Uterus (tissue), 4 donors: Measurements from ENCODE around the gene SLC9A5. TPM values are rescaled to one million over a fixed set of nuclear protein-coding genes. Genes with fewer than 3 reads are reported as not detected.

ENCODE experiments used
- DNase-seq, 2 donors: peaks; one replicate each; pipeline ENCODE4 v3.0.0-alpha.2; 2019 to 2020
- H3K27ac ChIP-seq, 2 donors: fragments of 200-600 bp; sonication (generic); 1 replicate in 1 of 2; 2 replicates in 1 of 2; pipeline ENCODE4 v1.5.1; 2016 to 2018
- H3K27me3 ChIP-seq, 2 donors: fragments of 200-600 bp; sonication (generic); one replicate each; pipeline ENCODE4 v1.5.1; 2018 to 2019; ENCODE audit warnings: control low read depth in 1 of 2
- H3K36me3 ChIP-seq, 2 donors: fragments of 200-600 bp; sonication (generic); one replicate each; pipeline ENCODE4 v1.5.1; 2019; ENCODE audit warnings: control low read depth in 1 of 2
- H3K4me1 ChIP-seq, 2 donors: fragments of 200-600 bp; sonication (generic); one replicate each; pipeline ENCODE4 v1.5.1; 2018 to 2019; ENCODE audit warnings: control low read depth in 1 of 2
- H3K4me3 ChIP-seq, 2 donors: fragments of 200-600 bp; sonication (generic); 1 replicate in 1 of 2; 2 replicates in 1 of 2; pipeline ENCODE4 v1.5.1; 2018 to 2019; ENCODE audit warnings: mild to moderate bottlenecking in 1 of 2
- H3K9me3 ChIP-seq, 2 donors: fragments of 200-600 bp; sonication (generic); one replicate each; pipeline ENCODE4 v1.5.1; 2019; ENCODE audit warnings: control low read depth in 1 of 2
- POLR2A ChIP-seq, 2 donors: fragments of 450-650 bp; IDR thresholded peaks; one replicate each; pipeline ENCODE4 v1.6.1; 2016; ENCODE audit warnings: antibody characterized with exemption in 2 of 2, mild to moderate bottlenecking in 1 of 2, moderate library complexity in 1 of 2
- intact Hi-C: fragments of 100-400 bp; cut with DNase I; formaldehyde crosslinking; loops from one replicate; pipeline ENCODE4 v1.15.1; 2023; ENCODE audit warnings: low total_unique reads
- total RNA-seq, 4 donors: library from RNA; depleted of rRNA in 3 of 4; stranded (reverse); fragments of >200 nt in 3 of 4; gene quantifications; one replicate each; pipeline versions ENCODE4 v1.1.0 to v1.2.4, GENCODE V29; 2014 to 2023
- TF ChIP-seq, protein P1 (sequence below), 4 experiments: fragments of 200-600 bp in 2 of 4; fragments of 450-650 bp in 2 of 4; sonication (generic) in 2 of 4; IDR thresholded peaks; one replicate each; pipeline ENCODE4 v1.5.1; 2016 to 2019; ENCODE audit warnings: antibody characterized with exemption in 4 of 4, mild to moderate bottlenecking in 2 of 4, moderate library complexity in 1 of 4
- donor health status: DM: yes; HTN: yes; CAD: no.

Gene SLC9A5
- total RNA-seq, 4 donors from 2014 or later = 0.55 to 1.9 (median 1.3) TPM; not detected in 1

GRCh38 chr16:67243481-67243880, 5.3 kb upstream of the SLC9A5 start:
- Histone ChIP-seq H3K36me3 (no peaks in the 10 kb centered on the region), H3K27me3 (no peaks in the 10 kb centered on the region), H3K27ac (peak overlapping the region; percentile 80 to 81), H3K4me1 (peaks cover 0 to 15% of the 10 kb centered on the region in 2 donors), H3K4me3 (no peak overlapping the region), H3K9me3 (no peaks in the 10 kb centered on the region)
- no peak for TF ChIP-seq POLR2A (IDR thresholded peaks at IDR 0.05)
- TF ChIP-seq, protein P1, sequence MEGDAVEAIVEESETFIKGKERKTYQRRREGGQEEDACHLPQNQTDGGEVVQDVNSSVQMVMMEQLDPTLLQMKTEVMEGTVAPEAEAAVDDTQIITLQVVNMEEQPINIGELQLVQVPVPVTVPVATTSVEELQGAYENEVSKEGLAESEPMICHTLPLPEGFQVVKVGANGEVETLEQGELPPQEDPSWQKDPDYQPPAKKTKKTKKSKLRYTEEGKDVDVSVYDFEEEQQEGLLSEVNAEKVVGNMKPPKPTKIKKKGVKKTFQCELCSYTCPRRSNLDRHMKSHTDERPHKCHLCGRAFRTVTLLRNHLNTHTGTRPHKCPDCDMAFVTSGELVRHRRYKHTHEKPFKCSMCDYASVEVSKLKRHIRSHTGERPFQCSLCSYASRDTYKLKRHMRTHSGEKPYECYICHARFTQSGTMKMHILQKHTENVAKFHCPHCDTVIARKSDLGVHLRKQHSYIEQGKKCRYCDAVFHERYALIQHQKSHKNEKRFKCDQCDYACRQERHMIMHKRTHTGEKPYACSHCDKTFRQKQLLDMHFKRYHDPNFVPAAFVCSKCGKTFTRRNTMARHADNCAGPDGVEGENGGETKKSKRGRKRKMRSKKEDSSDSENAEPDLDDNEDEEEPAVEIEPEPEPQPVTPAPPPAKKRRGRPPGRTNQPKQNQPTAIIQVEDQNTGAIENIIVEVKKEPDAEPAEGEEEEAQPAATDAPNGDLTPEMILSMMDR (IDR thresholded peaks at IDR 0.05) = no peak
- intact Hi-C loops = no loop called here
- no peak for DNase-seq

DNA sequence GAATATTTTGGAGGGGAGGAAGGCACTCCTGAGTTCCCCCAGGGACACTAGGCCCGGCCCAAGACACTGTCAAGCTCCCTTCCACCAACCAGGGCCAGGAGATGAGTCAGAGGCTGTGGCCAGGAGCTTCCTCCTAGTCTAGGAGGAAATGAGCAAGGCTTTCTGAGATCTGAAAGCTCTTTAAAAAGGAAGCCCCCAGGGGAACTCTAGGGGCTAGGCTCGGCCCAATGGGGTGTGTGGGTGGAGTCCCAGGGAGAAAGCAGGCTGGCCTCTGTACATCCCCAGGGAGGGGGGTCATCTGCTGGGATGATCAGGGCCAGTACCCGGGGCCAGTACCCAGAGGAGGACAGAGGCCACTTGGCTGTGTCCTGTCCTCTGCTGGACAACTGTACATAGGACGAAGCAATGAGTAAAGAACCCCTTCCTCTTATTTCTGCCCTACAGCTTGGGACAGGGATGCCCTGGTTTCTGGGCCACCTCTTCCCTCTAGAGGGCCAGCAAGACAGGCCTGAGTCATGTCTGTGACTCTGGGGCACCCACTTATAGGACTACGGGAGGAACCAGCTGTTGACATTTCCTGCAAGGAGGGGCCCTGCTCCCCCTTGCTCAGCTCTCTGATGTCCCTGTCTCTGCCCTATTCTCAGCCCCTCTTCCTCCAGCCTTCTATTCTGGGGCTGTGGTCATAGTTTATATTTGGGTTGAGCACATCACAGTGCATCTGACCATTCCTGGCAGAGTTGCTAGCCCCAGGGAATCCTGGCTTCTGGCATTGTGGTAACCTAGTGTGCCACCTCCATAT, 4.2 kb upstream of the SLC9A5 start:
- Histone ChIP-seq H3K4me3 (no peak overlapping the region), H3K4me1 (peaks cover 0 to 21% of the 10 kb centered on the region in 2 donors), H3K27me3 (no peaks in the 10 kb centered on the region), H3K36me3 (no peaks in the 10 kb centered on the region), H3K9me3 (no peaks in the 10 kb centered on the region), H3K27ac (peak overlapping the region; percentile 80 to 81)
- intact Hi-C loops = no loop called here
- peak; percentile 48 to 66 for DNase-seq
- TF ChIP-seq, protein P1 (IDR thresholded peaks at IDR 0.05) = no peak
- TF ChIP-seq POLR2A (IDR thresholded peaks at IDR 0.05) = no peak

- no peak overlapping the region for H3K4me3 ChIP-seq
- intact Hi-C loops = no loop called here
- peaks cover 0 to 1% of the 10 kb centered on the region in 2 donors for H3K27me3 ChIP-seq
- no peaks in the 10 kb centered on the region for H3K9me3 ChIP-seq
- peaks cover 0 to 21% of the 10 kb centered on the region in 2 donors for H3K4me1 ChIP-seq
- peak overlapping the region; percentile 80 to 81 for H3K27ac ChIP-seq
- no peak for TF ChIP-seq POLR2A (IDR thresholded peaks at IDR 0.05)
- TF ChIP-seq, protein P1 (IDR thresholded peaks at IDR 0.05) = no peak
- H3K36me3 ChIP-seq = no peaks in the 10 kb centered on the region
- no peak for DNase-seq
These were observed 3.6 kb upstream of the SLC9A5 start for GRCh38 chr16:67245186-67245585.

GRCh38 chr16:67245674-67246080, 3.1 kb upstream of the SLC9A5 start:
- TF ChIP-seq, protein P1 (IDR thresholded peaks at IDR 0.05) = no peak
- TF ChIP-seq POLR2A (IDR thresholded peaks at IDR 0.05) = no peak
- peak overlapping the region; percentile 62 to 66 for H3K4me3 ChIP-seq
- no peak for DNase-seq
- intact Hi-C loops = no loop called here
- H3K4me1 ChIP-seq = peaks cover 0 to 18% of the 10 kb centered on the region in 2 donors
- H3K9me3 ChIP-seq = no peaks in the 10 kb centered on the region
- H3K36me3 ChIP-seq = no peaks in the 10 kb centered on the region
- peak overlapping the region; percentile 80 to 81 for H3K27ac ChIP-seq
- H3K27me3 ChIP-seq = peaks cover 0 to 3% of the 10 kb centered on the region in 2 donors

DNA sequence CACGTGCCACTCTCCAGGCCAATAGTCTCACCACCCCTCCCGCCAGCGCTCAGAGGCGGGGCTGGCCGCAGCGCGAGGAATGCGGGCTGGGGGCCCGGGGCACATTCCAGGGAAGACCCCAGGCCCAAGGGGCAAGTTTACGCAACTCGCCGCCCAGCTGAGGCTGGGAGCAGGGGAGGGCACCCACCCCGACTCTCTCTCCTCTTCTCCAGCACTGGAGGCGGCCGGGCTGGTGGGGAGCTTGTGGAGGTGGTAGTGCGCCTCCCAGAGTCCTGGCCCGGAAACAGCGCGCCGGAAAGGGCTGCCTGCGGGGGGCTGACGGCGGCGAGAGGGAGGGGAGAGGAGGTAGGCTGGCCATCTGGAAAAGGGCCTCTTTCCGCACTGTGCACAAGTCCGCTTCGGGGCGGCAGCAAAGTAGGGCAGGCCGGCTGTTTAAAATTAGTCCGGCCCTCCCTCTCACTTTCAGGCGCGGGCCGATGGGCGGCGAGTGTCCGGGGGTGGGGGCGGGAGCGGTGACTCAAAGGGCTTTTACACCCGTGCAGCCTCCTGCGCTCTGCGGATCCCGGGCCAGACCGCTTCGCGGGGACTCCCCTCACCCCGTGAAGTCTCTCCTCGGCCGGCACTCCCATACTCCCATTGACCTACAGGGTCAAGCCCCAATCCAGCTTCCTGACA, 2.6 kb upstream of the SLC9A5 start:
- no peaks in the 10 kb centered on the region for H3K36me3 ChIP-seq
- H3K27ac ChIP-seq = peak overlapping the region; percentile 80 to 81
- H3K4me1 ChIP-seq = peaks cover 0 to 15% of the 10 kb centered on the region in 2 donors
- no peaks in the 10 kb centered on the region for H3K9me3 ChIP-seq
- H3K4me3 ChIP-seq = peak overlapping the region; percentile 62 to 66
- peak in 1 of 2 donors; percentile 18 for TF ChIP-seq POLR2A (IDR thresholded peaks at IDR 0.05)
- TF ChIP-seq, protein P1 (IDR thresholded peaks at IDR 0.05) = peak in 2 of 4 experiments; percentile 21 to 46
- peak; percentile 71 to 77 for DNase-seq
- intact Hi-C loops = no loop called here
- H3K27me3 ChIP-seq = peaks cover 0 to 3% of the 10 kb centered on the region in 2 donors
